Measurements from ENCODE around the gene MAVS. TPM values are rescaled to one million over a fixed set of nuclear protein-coding genes. Genes with fewer than 3 reads are reported as not detected.
"Not testable (repeated sequence)": the region's sequence is repeated elsewhere in the genome, so short reads cannot be mapped to it uniquely, and the experiment has no call there.

Gene MAVS
- total and polyA plus RNA-seq, 4 donors, result 13.2 to 39.6 (median 20.9) TPM

GRCh38 chr20:3904857-3905256 is 58.2 kb downstream of the MAVS start:
- 85 to 88% methylated on average over 5 of the region's 5 CpGs for WGBS, 2 donors
- ATAC-seq (ENCODE audit: insufficient read depth, low FRiP score) (no peak), DNase-seq (no peak)
- TF ChIP-seq CTCF (IDR thresholded peaks at IDR 0.05; ENCODE audit: control extremely low read depth, extremely low read depth), result no peak
- H3K4me3 ChIP-seq, result no peak overlapping the region
- no peaks in the 10 kb centered on the region for H3K27me3 ChIP-seq (ENCODE audit: control insufficient read depth in 3 of 3, insufficient read depth in 3 of 3, low read length in 2 of 3)
- H3K27ac ChIP-seq (ENCODE audit: low read depth in 1 of 2, low read length in 1 of 2), result no peak overlapping the region
- H3K9ac ChIP-seq (ENCODE audit: insufficient read depth in 1 of 2, low read length in 2 of 2), result no peak overlapping the region
- no peaks in the 10 kb centered on the region for H3K9me3 ChIP-seq (ENCODE audit: control insufficient read depth in 4 of 4, insufficient read depth in 3 of 4, low read length in 3 of 4)
- peaks cover 0 to 15% (median 11%) of the 10 kb centered on the region in 4 donors for H3K36me3 ChIP-seq (ENCODE audit: control insufficient read depth in 4 of 4, insufficient read depth in 4 of 4, low read length in 4 of 4)
- H3K4me1 ChIP-seq (ENCODE audit: control insufficient read depth in 5 of 5, insufficient read depth in 5 of 5, low read length in 5 of 5), result peaks cover 4 to 22% (median 10%) of the 10 kb centered on the region in 5 donors

- H3K27me3 ChIP-seq (ENCODE audit: control insufficient read depth in 3 of 3, insufficient read depth in 3 of 3, low read length in 2 of 3); H3K9ac ChIP-seq (ENCODE audit: insufficient read depth in 1 of 2, low read length in 2 of 2); DNase-seq; H3K27ac ChIP-seq (ENCODE audit: low read depth in 1 of 2, low read length in 1 of 2); H3K4me3 ChIP-seq; ATAC-seq (ENCODE audit: insufficient read depth, low FRiP score); H3K9me3 ChIP-seq (ENCODE audit: control insufficient read depth in 4 of 4, insufficient read depth in 3 of 4, low read length in 3 of 4): not testable (repeated sequence)
- 80 to 92% methylated on average over 16 to 17 of the region's 17 CpGs for WGBS, 2 donors
- Histone ChIP-seq H3K36me3 (ENCODE audit: control insufficient read depth in 4 of 4, insufficient read depth in 4 of 4, low read length in 4 of 4) (peaks cover 6 to 29% (median 13%) of the 10 kb centered on the region in 4 donors), H3K4me1 (ENCODE audit: control insufficient read depth in 5 of 5, insufficient read depth in 5 of 5, low read length in 5 of 5) (peaks cover 0 to 19% (median 1%) of the 10 kb centered on the region in 5 donors)
These were observed 60.4 kb downstream of the MAVS start for GRCh38 chr20:3906744-3907721.

GRCh38 chr20:3908667-3909066 is 62.0 kb downstream of the MAVS start:
- DNase-seq, result no peak
- 91 to 95% methylated on average over 4 of the region's 4 CpGs for WGBS, 2 donors
- H3K4me3 ChIP-seq, result no peak overlapping the region
- ATAC-seq (ENCODE audit: insufficient read depth, low FRiP score), result no peak
- H3K36me3 ChIP-seq (ENCODE audit: control insufficient read depth in 4 of 4, insufficient read depth in 4 of 4, low read length in 4 of 4), result peaks cover 9 to 36% (median 19%) of the 10 kb centered on the region in 4 donors
- no peak for TF ChIP-seq CTCF (IDR thresholded peaks at IDR 0.05; ENCODE audit: control extremely low read depth, extremely low read depth)
- no peaks in the 10 kb centered on the region for H3K9me3 ChIP-seq (ENCODE audit: control insufficient read depth in 4 of 4, insufficient read depth in 3 of 4, low read length in 3 of 4)
- peaks cover 0 to 20% (median 0%) of the 10 kb centered on the region in 5 donors for H3K4me1 ChIP-seq (ENCODE audit: control insufficient read depth in 5 of 5, insufficient read depth in 5 of 5, low read length in 5 of 5)
- no peaks in the 10 kb centered on the region for H3K27me3 ChIP-seq (ENCODE audit: control insufficient read depth in 3 of 3, insufficient read depth in 3 of 3, low read length in 2 of 3)
- peak overlapping the region in 1 of 2 donors; percentile 58 for H3K27ac ChIP-seq (ENCODE audit: low read depth in 1 of 2, low read length in 1 of 2)
- no peak overlapping the region for H3K9ac ChIP-seq (ENCODE audit: insufficient read depth in 1 of 2, low read length in 2 of 2)

- Histone ChIP-seq H3K4me1 (ENCODE audit: control insufficient read depth in 5 of 5, insufficient read depth in 5 of 5, low read length in 5 of 5) (peaks cover 0 to 16% (median 0%) of the 10 kb centered on the region in 5 donors), H3K36me3 (ENCODE audit: control insufficient read depth in 4 of 4, insufficient read depth in 4 of 4, low read length in 4 of 4) (peaks cover 9 to 41% (median 25%) of the 10 kb centered on the region in 4 donors), H3K9ac (ENCODE audit: insufficient read depth in 1 of 2, low read length in 2 of 2) (no peak overlapping the region), H3K4me3 (no peak overlapping the region), H3K9me3 (ENCODE audit: control insufficient read depth in 4 of 4, insufficient read depth in 3 of 4, low read length in 3 of 4) (no peaks in the 10 kb centered on the region), H3K27me3 (ENCODE audit: control insufficient read depth in 3 of 3, insufficient read depth in 3 of 3, low read length in 2 of 3) (no peaks in the 10 kb centered on the region), H3K27ac (ENCODE audit: low read depth in 1 of 2, low read length in 1 of 2) (no peak overlapping the region)
- ATAC-seq (ENCODE audit: insufficient read depth, low FRiP score) (no peak), DNase-seq (no peak)
- no peak for TF ChIP-seq CTCF (IDR thresholded peaks at IDR 0.05; ENCODE audit: control extremely low read depth, extremely low read depth)
These were observed 63.3 kb downstream of the MAVS start for GRCh38 chr20:3909952-3910366.
